ENCODE measurements around the gene ZFPM1. TPM values are rescaled to one million over a fixed set of nuclear protein-coding genes. Genes with fewer than 3 reads are reported as not detected.

Gene ZFPM1
- total and polyA plus RNA-seq, 4 donors = 0.88 to 8.8 (median 3.0) TPM

DNA sequence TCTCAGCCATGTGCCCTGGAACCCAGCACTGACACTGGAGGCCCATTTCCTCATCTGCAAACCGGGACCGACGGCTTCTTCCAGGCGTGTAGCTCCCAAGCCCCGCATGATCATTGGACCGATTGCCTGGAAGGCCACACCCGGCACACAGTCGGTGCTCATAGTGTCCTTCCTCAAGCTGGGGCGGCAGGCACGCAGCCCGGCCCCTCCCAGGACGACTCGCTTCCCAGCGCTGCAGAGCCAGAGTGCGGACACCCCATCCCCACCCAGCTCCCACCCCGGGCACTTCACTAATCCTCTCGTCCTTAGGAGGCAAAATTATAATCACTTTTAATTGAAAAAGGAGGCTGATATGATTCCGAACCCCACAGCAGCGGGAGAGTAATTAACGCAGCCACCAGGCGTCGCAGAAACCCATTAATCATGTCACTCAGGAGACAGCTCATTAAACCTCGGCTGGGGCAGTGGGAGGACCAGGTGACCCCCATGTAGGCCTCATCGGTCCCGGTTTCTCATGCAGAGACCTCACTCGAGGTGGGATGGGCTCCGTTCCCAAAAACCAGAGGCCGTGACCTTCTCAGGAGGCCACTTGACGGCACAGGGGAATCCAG, 37.3 kb upstream of the ZFPM1 start:
- no peaks in the 10 kb centered on the region for H3K36me3 ChIP-seq (ENCODE audit: control insufficient read depth in 1 of 2, insufficient read depth in 2 of 2, low read length in 1 of 2)
- H3K27me3 ChIP-seq (ENCODE audit: control insufficient read depth in 1 of 2, insufficient read depth in 2 of 2, low read length in 1 of 2) = no peaks in the 10 kb centered on the region
- H3K27ac ChIP-seq (ENCODE audit: low read depth in 1 of 2, low read length in 2 of 2) = no peak overlapping the region
- 86 to 89% methylated on average over 29 of the region's 29 CpGs for WGBS, 2 donors
- no peak for ATAC-seq (ENCODE audit: low FRiP score)
- H3K9me3 ChIP-seq (ENCODE audit: control insufficient read depth, low read length) = no peaks in the 10 kb centered on the region
- H3K4me1 ChIP-seq (ENCODE audit: control insufficient read depth in 1 of 2, insufficient read depth in 2 of 2, low read length in 2 of 2) = no peaks in the 10 kb centered on the region
- no peak overlapping the region for H3K4me3 ChIP-seq (ENCODE audit: low read length in 2 of 2)
- no peak for DNase-seq
- intact Hi-C loops (cut with DNase I) = no loop called here

DNA sequence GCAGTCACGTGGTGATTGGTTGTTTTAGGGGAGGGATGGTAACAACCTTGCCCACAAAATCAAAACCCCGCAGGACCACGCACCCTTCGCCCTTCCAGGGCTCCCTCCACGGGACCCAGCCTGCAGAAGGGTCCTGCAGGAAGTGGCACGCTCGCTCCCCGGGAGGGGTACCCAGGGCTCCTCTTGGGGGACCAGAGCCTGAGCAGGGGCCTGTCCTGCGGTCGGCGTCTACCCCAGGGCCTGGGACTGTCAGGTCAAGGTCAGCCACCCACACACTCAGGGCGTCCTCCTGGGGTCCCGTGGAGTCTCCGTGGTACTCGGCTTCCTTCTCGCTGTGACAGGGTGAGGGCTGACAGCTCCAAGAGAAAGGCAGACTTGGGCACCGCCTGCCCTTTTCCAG, 36.4 kb upstream of the ZFPM1 start:
- 95 to 96% methylated on average over 17 of the region's 17 CpGs for WGBS, 2 donors
- no peaks in the 10 kb centered on the region for H3K9me3 ChIP-seq (ENCODE audit: control insufficient read depth, low read length)

DNA sequence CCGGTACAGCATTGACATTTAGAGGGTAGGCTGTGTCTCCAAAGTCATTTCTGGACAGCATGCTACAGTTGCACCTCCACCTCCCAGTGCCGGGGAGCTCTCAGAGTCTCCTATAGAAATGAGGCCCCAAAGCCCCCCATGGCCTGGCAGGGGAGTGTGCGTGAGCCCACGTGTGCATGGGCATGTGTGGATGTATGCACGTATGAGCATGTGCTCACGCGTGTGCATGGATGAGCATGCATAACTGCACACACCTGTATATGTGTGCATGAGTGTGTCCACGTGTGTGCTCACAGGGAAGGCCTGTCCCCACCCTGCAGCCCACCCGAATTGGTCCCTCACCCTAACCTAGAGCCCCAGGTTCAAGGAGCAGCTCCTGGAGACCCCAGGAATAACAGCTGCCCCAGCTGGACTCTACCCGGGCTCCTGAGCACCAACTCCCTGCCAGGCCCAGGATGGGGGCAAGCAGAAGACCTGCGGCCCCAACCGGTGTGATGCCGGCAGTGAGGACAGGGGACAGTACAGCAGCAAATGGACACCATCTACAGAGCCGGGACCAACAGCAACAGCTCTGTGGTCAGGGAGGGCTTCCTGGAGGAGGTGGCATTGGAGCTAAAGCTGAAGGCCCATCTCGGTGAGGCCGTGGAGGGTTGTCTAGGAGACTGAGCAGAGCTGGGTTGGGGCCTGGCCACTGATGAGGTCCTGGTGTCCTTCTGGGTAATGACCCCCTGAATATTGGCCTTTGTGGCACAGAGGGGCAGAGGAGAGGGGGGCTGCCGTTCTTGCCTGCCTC, 35.2 kb upstream of the ZFPM1 start:
- H3K4me3 ChIP-seq (ENCODE audit: low read length in 2 of 2) = no peak overlapping the region
- H3K4me1 ChIP-seq (ENCODE audit: control insufficient read depth in 1 of 2, insufficient read depth in 2 of 2, low read length in 2 of 2) = no peaks in the 10 kb centered on the region
- no peaks in the 10 kb centered on the region for H3K27me3 ChIP-seq (ENCODE audit: control insufficient read depth in 1 of 2, insufficient read depth in 2 of 2, low read length in 1 of 2)
- ATAC-seq (ENCODE audit: low FRiP score) (no peak), DNase-seq (no peak)
- WGBS, 2 donors = 86 to 89% methylated on average over 17 of the region's 17 CpGs
- H3K9me3 ChIP-seq (ENCODE audit: control insufficient read depth, low read length) = no peaks in the 10 kb centered on the region
- no peak overlapping the region for H3K27ac ChIP-seq (ENCODE audit: low read depth in 1 of 2, low read length in 2 of 2)
- intact Hi-C loops (cut with DNase I) = no loop called here
- no peaks in the 10 kb centered on the region for H3K36me3 ChIP-seq (ENCODE audit: control insufficient read depth in 1 of 2, insufficient read depth in 2 of 2, low read length in 1 of 2)

More for the DNA sequence above, 36.4 kb upstream of the ZFPM1 start:
- DNase-seq (no peak), ATAC-seq (ENCODE audit: low FRiP score) (no peak)
- Histone ChIP-seq H3K27ac (ENCODE audit: low read depth in 1 of 2, low read length in 2 of 2) (no peak overlapping the region), H3K27me3 (ENCODE audit: control insufficient read depth in 1 of 2, insufficient read depth in 2 of 2, low read length in 1 of 2) (no peaks in the 10 kb centered on the region), H3K36me3 (ENCODE audit: control insufficient read depth in 1 of 2, insufficient read depth in 2 of 2, low read length in 1 of 2) (no peaks in the 10 kb centered on the region), H3K4me3 (ENCODE audit: low read length in 2 of 2) (no peak overlapping the region), H3K4me1 (ENCODE audit: control insufficient read depth in 1 of 2, insufficient read depth in 2 of 2, low read length in 2 of 2) (no peaks in the 10 kb centered on the region)
- intact Hi-C loops (cut with DNase I) = no loop called here

DNA sequence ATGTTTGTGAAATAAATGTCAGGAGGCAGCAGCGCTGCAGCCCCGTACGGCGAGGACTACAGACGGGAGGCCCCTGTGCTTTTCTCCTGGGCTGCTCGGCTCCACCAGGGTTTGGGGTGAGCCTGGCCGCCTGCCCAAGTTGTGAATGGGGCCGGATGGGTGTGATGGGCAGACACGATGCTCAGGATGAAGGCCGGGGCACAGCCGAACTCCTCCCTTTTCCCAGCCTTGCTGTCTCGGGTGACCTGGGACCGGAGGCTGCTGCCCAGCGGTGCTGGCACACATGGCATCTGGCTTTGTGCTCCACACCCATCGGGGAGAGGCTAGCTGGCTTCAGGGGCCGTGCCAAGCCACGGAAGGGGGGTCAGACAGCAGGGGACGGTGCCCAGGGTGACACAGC, 34.2 kb upstream of the ZFPM1 start:
- no peak overlapping the region for H3K4me3 ChIP-seq (ENCODE audit: low read length in 2 of 2)
- intact Hi-C loops (cut with DNase I) = no loop called here
- no peak overlapping the region for H3K27ac ChIP-seq (ENCODE audit: low read depth in 1 of 2, low read length in 2 of 2)
- no peak for DNase-seq
- no peaks in the 10 kb centered on the region for H3K9me3 ChIP-seq (ENCODE audit: control insufficient read depth, low read length)
- H3K27me3 ChIP-seq (ENCODE audit: control insufficient read depth in 1 of 2, insufficient read depth in 2 of 2, low read length in 1 of 2) = no peaks in the 10 kb centered on the region
- no peaks in the 10 kb centered on the region for H3K4me1 ChIP-seq (ENCODE audit: control insufficient read depth in 1 of 2, insufficient read depth in 2 of 2, low read length in 2 of 2)
- no peak for ATAC-seq (ENCODE audit: low FRiP score)
- 79% methylated on average over 18 of the region's 18 CpGs for WGBS, 2 donors
- no peaks in the 10 kb centered on the region for H3K36me3 ChIP-seq (ENCODE audit: control insufficient read depth in 1 of 2, insufficient read depth in 2 of 2, low read length in 1 of 2)

DNA sequence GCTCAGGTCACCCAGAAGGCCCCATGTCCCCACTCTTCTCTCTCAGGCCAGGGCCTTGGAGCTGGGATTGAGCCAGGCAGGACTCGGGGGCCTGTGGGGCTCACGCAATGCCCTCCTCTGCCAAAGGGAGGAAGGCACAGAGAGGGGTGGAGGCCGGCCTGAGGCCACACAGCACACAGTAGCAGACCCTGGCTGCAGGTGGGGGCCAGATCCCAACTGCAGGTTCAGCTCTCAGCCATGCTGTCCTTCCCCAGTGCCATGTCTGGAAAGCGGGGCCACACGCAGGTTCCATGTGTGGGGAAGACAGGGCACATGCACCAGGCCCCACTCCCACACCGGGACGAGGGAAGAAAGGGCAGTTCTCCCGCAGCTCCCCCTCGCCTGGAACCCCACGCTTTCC, 33.3 kb upstream of the ZFPM1 start:
- DNase-seq = no peak
- WGBS, 2 donors = 95 to 98% methylated on average over 10 of the region's 10 CpGs
- Histone ChIP-seq H3K4me3 (ENCODE audit: low read length in 2 of 2) (no peak overlapping the region), H3K9me3 (ENCODE audit: control insufficient read depth, low read length) (no peaks in the 10 kb centered on the region), H3K27me3 (ENCODE audit: control insufficient read depth in 1 of 2, insufficient read depth in 2 of 2, low read length in 1 of 2) (no peaks in the 10 kb centered on the region), H3K36me3 (ENCODE audit: control insufficient read depth in 1 of 2, insufficient read depth in 2 of 2, low read length in 1 of 2) (no peaks in the 10 kb centered on the region), H3K27ac (ENCODE audit: low read depth in 1 of 2, low read length in 2 of 2) (no peak overlapping the region), H3K4me1 (ENCODE audit: control insufficient read depth in 1 of 2, insufficient read depth in 2 of 2, low read length in 2 of 2) (no peaks in the 10 kb centered on the region)
- ATAC-seq (ENCODE audit: low FRiP score) = no peak
- intact Hi-C loops (cut with DNase I) = no loop called here

DNA sequence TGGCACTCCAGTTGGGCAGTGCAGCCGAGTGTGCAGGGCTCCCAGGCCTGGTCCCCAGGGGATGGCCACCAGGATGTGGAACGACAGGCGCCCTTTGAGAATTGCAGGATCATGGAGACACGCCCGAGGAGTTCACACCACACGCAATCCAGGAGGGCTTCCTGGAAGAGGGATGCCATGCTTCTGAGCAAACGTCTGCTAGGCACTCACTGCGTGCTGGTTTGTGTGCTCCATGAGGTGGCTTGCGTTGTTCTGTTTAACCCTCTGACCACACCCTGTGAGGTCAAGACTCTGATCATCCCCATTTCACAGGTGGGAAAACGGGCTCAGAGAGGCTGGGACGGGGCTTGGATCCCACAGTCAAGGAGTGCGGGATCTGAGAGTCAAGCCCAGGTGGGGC, 32.6 kb upstream of the ZFPM1 start:
- Histone ChIP-seq H3K9me3 (ENCODE audit: control insufficient read depth, low read length) (no peaks in the 10 kb centered on the region), H3K27ac (ENCODE audit: low read depth in 1 of 2, low read length in 2 of 2) (no peak overlapping the region), H3K27me3 (ENCODE audit: control insufficient read depth in 1 of 2, insufficient read depth in 2 of 2, low read length in 1 of 2) (no peaks in the 10 kb centered on the region), H3K36me3 (ENCODE audit: control insufficient read depth in 1 of 2, insufficient read depth in 2 of 2, low read length in 1 of 2) (no peaks in the 10 kb centered on the region), H3K4me3 (ENCODE audit: low read length in 2 of 2) (no peak overlapping the region), H3K4me1 (ENCODE audit: control insufficient read depth in 1 of 2, insufficient read depth in 2 of 2, low read length in 2 of 2) (no peaks in the 10 kb centered on the region)
- intact Hi-C loops (cut with DNase I) = no loop called here
- 92 to 93% methylated on average over 12 of the region's 12 CpGs for WGBS, 2 donors
- ATAC-seq (ENCODE audit: low FRiP score) = no peak
- no peak for DNase-seq

DNA sequence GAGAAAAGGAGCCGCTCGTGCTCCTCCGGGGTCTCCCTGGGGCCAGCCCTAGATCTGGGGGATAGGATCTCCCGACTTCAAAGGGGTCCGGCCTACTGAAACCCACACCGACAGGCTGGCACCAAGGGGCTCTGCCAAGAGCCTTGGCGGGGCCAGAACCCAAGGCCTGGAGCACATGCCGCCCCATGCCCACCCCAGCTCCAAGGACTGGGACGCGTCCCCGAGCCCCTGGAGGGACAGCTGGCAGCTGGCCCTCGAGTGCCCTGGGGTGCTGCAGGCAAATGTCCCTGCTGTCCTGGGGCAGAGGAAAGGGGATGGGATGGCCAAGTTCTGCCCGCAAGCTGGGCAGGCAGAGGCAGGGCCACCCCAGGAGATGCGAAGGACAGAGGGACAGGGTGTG, 31.8 kb upstream of the ZFPM1 start:
- no peak overlapping the region for H3K27ac ChIP-seq (ENCODE audit: low read depth in 1 of 2, low read length in 2 of 2)
- WGBS, 2 donors = 85 to 88% methylated on average over 14 of the region's 14 CpGs

DNA sequence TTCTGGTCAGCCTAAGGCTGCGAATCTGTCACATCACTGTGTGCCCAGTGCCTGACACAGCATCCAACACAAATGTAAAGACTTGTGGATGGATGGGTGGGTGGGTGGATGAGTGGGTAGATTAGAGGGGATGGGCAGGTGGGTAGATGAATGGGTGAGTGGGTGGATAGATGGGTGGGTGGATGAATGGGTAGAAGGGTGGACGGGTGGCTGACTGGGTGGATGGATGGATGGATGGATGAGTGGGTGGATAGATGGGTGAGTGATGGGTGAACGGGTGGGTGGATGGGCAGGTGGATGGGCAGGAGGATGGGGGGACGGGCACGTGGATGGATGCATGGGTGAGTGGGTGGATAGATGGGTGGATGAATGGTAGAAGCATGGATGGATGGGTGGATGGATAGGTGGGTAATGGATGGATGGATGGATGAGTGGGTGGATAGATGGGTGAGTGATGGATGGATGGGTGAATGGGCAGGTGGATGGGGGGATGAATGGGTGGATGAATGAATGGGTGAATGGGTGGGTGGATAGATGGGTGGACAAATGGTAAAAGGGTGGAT, 31.1 kb upstream of the ZFPM1 start:
- WGBS, 2 donors = 56 to 58% methylated on average over 5 of the region's 5 CpGs
- intact Hi-C loops (cut with DNase I) = no loop called here
- Histone ChIP-seq H3K36me3 (ENCODE audit: control insufficient read depth in 1 of 2, insufficient read depth in 2 of 2, low read length in 1 of 2) (no peaks in the 10 kb centered on the region), H3K27me3 (ENCODE audit: control insufficient read depth in 1 of 2, insufficient read depth in 2 of 2, low read length in 1 of 2) (no peaks in the 10 kb centered on the region), H3K4me1 (ENCODE audit: control insufficient read depth in 1 of 2, insufficient read depth in 2 of 2, low read length in 2 of 2) (no peaks in the 10 kb centered on the region), H3K27ac (ENCODE audit: low read depth in 1 of 2, low read length in 2 of 2) (no peak overlapping the region), H3K9me3 (ENCODE audit: control insufficient read depth, low read length) (no peaks in the 10 kb centered on the region), H3K4me3 (ENCODE audit: low read length in 2 of 2) (no peak overlapping the region)
- no peak for DNase-seq
- no peak for ATAC-seq (ENCODE audit: low FRiP score)

More for the DNA sequence above, 31.8 kb upstream of the ZFPM1 start:
- no peak overlapping the region for H3K4me3 ChIP-seq (ENCODE audit: low read length in 2 of 2)
- ATAC-seq (ENCODE audit: low FRiP score) (no peak), DNase-seq (no peak)
- no peaks in the 10 kb centered on the region for H3K9me3 ChIP-seq (ENCODE audit: control insufficient read depth, low read length)
- no peaks in the 10 kb centered on the region for H3K4me1 ChIP-seq (ENCODE audit: control insufficient read depth in 1 of 2, insufficient read depth in 2 of 2, low read length in 2 of 2)
- no peaks in the 10 kb centered on the region for H3K36me3 ChIP-seq (ENCODE audit: control insufficient read depth in 1 of 2, insufficient read depth in 2 of 2, low read length in 1 of 2)
- intact Hi-C loops (cut with DNase I) = no loop called here
- no peaks in the 10 kb centered on the region for H3K27me3 ChIP-seq (ENCODE audit: control insufficient read depth in 1 of 2, insufficient read depth in 2 of 2, low read length in 1 of 2)
